ENCODE results near the gene LIN7C.

LIN7C gene

DNA sequence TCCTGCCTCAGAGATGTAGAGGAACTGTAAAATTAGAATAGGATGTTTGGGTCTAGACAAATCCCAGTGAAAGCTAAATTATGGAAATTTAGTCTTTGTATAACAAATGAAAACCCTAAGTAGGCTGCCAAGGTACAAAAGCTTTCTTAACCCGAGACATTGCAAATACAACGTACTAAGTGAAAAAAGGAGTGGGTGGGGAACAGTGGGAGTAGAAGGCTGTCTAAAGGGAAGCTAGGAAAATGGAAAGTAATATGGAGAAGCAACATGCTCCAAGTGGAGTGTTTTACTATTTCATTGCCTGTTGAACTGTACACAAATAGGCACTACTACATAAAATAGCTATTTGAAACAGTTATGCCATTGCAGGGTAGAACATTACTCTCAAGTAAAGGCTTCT, 6.8 kb upstream of the LIN7C start:
- TF ChIP-seq, protein P1, sequence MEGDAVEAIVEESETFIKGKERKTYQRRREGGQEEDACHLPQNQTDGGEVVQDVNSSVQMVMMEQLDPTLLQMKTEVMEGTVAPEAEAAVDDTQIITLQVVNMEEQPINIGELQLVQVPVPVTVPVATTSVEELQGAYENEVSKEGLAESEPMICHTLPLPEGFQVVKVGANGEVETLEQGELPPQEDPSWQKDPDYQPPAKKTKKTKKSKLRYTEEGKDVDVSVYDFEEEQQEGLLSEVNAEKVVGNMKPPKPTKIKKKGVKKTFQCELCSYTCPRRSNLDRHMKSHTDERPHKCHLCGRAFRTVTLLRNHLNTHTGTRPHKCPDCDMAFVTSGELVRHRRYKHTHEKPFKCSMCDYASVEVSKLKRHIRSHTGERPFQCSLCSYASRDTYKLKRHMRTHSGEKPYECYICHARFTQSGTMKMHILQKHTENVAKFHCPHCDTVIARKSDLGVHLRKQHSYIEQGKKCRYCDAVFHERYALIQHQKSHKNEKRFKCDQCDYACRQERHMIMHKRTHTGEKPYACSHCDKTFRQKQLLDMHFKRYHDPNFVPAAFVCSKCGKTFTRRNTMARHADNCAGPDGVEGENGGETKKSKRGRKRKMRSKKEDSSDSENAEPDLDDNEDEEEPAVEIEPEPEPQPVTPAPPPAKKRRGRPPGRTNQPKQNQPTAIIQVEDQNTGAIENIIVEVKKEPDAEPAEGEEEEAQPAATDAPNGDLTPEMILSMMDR (IDR thresholded peaks at IDR 0.05; ENCODE audit: low read depth, low read length, missing control alignments) = no peak
- no peak overlapping the region for H3K4me3 ChIP-seq (replicated peaks; ENCODE audit: low read depth, low read length)
- no peak for DNase-seq (ENCODE audit: extremely low read depth, low read depth)

DNA sequence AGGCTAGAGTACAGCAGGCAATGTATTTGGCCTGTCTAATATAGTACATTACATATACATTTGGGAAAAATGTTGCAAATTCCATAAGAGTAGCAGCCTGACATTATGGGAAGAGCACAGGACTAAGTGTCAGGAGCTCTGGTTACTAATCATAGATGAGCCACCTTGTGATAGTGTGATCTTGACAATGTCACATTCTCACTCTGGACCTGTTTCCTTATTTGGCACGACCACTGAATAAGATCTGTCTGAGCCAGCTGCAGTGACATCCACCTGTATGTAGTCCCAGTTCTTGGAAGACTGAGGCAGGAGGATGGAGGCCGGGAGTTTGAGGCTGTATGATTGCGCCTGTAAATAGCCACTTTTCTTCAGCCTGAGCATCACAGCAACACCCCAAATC, 5.7 kb upstream of the LIN7C start:
- no peak for DNase-seq (ENCODE audit: extremely low read depth, low read depth)
- no peak overlapping the region for H3K4me3 ChIP-seq (replicated peaks; ENCODE audit: low read depth, low read length)
- TF ChIP-seq, protein P1 (IDR thresholded peaks at IDR 0.05; ENCODE audit: low read depth, low read length, missing control alignments) = no peak

DNA sequence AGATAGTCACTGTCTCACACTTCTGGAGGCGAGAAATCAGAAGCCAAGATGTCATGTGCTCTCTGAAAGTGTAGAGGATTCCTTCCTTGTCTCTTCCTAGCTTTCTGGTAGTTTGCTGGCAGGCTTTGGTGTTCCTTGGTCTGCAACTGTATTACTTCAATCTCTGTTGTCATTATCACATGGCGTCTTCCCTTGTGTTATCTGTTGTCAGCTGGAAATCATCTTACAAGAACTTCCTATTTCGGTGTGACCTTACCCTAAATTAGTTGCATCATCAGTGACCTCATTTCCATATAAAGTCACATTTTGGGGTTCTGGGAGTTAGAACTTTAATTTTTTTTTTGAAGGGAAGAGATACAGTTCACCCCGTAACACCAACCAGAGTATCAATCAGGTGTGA, 3.3 kb upstream of the LIN7C start:
- DNase-seq (ENCODE audit: extremely low read depth, low read depth) = no peak
- H3K4me3 ChIP-seq (replicated peaks; ENCODE audit: low read depth, low read length) = no peak overlapping the region
- TF ChIP-seq, protein P1 (IDR thresholded peaks at IDR 0.05; ENCODE audit: low read depth, low read length, missing control alignments) = no peak

DNA sequence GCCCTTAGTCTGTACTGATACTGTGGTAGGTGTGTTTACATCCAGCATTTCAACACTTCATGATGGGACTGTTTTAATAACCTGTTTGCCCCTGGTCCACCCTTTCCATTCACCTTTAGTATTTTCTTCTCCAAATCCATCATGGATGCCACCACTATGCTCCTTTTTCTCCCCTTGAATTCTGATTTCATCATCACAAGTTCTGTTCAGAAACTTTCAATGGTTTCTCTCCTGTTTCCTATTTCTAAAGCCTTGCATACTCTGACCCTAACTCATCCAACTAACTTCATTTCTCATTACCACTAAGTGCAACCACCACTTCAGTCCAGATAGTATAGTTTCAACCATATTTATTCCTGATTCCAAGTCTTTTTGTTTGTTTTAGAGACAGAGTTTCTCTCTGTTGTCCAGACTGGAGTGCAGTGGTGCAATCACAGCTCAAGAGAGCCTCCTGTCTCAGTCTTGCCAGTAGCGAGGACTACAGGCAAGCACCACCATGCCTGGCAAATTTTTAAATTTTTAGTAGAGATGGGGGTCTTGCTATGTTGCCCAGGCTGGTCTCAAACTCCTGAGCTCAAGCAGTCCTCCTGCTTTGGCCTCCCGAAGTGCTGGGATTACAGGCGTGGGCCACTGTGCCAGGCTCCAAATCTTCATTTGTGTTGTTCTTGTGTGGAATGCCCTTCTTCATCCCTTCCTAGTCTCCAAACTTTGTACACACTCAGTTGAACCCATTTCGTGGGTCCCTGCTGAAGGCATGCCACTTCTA, 1.2 kb upstream of the LIN7C start:
- peak overlapping the region; percentile 87 for H3K4me3 ChIP-seq (replicated peaks; ENCODE audit: low read depth, low read length)
- TF ChIP-seq, protein P1 (IDR thresholded peaks at IDR 0.05; ENCODE audit: low read depth, low read length, missing control alignments) = no peak
- no peak for DNase-seq (ENCODE audit: extremely low read depth, low read depth)

DNA sequence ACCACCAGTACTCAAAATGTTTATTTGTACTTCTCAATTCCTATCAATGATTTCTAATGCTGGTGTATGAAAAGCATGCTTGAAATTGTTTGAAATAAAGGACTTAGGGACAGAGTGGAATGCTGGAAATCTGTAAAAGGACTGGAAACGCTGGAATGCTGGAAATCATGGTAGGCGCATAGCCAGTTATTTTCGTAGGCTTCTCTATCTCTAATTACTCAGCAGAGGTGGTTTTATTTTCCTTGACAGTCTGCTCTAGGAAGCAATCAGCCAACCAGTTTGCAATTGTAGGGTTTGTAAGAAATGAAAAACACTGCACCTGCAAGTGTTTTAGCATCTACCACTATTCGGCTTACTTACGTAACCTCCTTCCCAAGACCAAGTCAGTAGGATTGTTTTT, 788 bp downstream of the LIN7C start:
- TF ChIP-seq, protein P1 (IDR thresholded peaks at IDR 0.05; ENCODE audit: low read depth, low read length, missing control alignments) = no peak
- H3K4me3 ChIP-seq (replicated peaks; ENCODE audit: low read depth, low read length) = peak overlapping the region; percentile 87
- DNase-seq (ENCODE audit: extremely low read depth, low read depth) = no peak

DNA sequence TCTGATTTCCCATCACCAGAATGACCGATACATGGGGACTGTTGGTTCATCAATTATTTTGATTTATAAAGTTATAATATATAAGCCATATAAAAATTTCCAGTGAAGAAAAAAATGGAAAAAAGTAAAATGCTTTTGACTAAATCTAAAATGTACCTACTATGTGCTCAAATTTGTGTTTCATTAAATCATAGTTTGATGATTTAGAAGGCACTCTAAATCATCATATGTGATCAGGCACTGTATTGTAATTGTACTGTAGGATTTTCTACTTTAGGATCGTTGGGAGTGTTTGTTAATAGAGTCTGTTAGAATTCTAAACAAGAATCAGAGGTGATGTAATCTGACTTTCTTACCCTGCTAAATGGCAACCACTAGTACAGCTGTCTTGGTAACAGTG, 2.4 kb downstream of the LIN7C start:
- no peak overlapping the region for H3K4me3 ChIP-seq (replicated peaks; ENCODE audit: low read depth, low read length)
- TF ChIP-seq, protein P1 (IDR thresholded peaks at IDR 0.05; ENCODE audit: low read depth, low read length, missing control alignments) = no peak
- DNase-seq (ENCODE audit: extremely low read depth, low read depth) = no peak

DNA sequence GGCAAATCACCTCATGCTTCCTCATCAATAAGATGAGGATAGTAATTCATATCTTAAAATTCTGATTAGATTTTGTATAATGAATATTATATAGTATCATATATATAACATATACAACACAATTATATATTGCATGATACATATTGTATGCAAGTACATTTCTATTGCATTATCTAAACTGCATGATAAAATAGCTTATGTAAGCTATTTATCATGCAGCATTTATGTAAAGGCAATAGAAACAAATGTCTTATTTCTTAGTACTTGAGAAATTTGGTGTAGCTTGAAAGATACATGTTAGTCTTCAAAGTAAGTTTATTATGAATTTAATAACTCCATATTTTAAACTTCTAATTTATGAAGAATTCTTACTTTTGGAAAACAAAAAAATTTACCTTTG, 5.5 kb downstream of the LIN7C start:
- TF ChIP-seq, protein P1 (IDR thresholded peaks at IDR 0.05; ENCODE audit: low read depth, low read length, missing control alignments) = no peak
- DNase-seq (ENCODE audit: extremely low read depth, low read depth) = no peak
- H3K4me3 ChIP-seq (replicated peaks; ENCODE audit: low read depth, low read length) = no peak overlapping the region
